OCI-LY7 (cell line): Measurements from ENCODE around the gene PLCL2.

Experiments used
- CTCF ChIP-seq: fragments of 200-600 bp; sonication (generic); conservative IDR thresholded peaks from 2 replicates; pipeline ENCODE4 v1.5.1; 2014; ENCODE audit warnings: mild to moderate bottlenecking, antibody characterized with exemption, low read length, moderate library complexity, mixed read lengths
- EZH2phosphoT487 ChIP-seq: fragments of 200-600 bp; sonication (generic); IDR thresholded peaks from 2 replicates; pipeline ENCODE4 v1.6.1; 2018; ENCODE audit warnings: low read depth, borderline replicate concordance, mild to moderate bottlenecking, mixed run types, antibody characterized with exemption, low read length, moderate library complexity, mixed read lengths

- TF ChIP-seq CTCF (no peak), EZH2phosphoT487 (no peak)
These were observed 161.9 kb downstream of the PLCL2 start for GRCh38 chr3:17046623-17047022.
